VCaP (cell line): Measurements from ENCODE around the gene RAD51B.

ENCODE experiments used
- H3K27ac ChIP-seq: fragments of 450-650 bp; 2 replicates; pipeline ENCODE4 v1.5.1; 2017
- TF ChIP-seq, protein P1 (sequence below): fragments of 450-650 bp; conservative IDR thresholded peaks from 2 replicates; pipeline ENCODE4 v1.5.1; 2017; ENCODE audit warnings: mild to moderate bottlenecking, moderate library complexity

The RAD51B gene

DNA sequence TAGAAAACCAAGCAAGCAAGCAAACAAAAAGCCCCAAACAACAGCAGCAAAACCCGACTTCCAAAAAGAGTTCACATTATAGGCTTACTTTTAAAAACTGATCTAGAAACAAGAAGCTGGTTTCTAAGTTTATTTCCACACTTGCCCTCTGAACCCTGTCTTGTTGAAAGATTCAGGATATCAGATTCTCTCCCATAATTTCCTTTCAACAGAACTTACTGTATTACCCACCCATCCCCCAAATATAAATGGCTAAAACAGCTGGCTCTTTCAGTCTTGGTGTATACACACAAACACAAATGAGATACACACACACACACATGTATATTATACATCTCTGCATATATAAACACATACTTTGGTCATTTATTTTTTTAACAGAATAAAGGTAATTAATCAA lies 512.4 kb downstream of the RAD51B start:
- no peak overlapping the region for H3K27ac ChIP-seq
- TF ChIP-seq, protein P1, sequence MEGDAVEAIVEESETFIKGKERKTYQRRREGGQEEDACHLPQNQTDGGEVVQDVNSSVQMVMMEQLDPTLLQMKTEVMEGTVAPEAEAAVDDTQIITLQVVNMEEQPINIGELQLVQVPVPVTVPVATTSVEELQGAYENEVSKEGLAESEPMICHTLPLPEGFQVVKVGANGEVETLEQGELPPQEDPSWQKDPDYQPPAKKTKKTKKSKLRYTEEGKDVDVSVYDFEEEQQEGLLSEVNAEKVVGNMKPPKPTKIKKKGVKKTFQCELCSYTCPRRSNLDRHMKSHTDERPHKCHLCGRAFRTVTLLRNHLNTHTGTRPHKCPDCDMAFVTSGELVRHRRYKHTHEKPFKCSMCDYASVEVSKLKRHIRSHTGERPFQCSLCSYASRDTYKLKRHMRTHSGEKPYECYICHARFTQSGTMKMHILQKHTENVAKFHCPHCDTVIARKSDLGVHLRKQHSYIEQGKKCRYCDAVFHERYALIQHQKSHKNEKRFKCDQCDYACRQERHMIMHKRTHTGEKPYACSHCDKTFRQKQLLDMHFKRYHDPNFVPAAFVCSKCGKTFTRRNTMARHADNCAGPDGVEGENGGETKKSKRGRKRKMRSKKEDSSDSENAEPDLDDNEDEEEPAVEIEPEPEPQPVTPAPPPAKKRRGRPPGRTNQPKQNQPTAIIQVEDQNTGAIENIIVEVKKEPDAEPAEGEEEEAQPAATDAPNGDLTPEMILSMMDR, result no peak

DNA sequence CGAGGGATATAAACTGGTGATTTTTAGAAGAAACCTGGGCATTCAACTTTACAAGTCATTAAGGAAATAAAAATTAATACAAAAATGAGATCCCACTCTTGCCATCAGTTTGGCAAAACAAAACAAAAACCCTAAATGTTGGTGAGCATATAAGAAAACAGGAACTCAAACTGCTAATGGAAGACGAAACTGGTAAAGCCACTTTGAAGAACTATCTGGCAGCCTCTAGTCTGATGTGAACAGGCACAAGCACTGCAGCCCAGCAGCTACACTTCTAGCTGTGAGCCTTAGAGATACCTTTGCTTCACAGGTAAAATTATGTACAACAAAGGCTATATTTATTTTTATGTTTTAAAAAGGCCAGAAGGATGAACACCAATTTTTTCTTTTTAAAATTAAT lies 513.7 kb downstream of the RAD51B start:
- H3K27ac ChIP-seq, result no peak overlapping the region
- TF ChIP-seq, protein P1, result no peak

DNA sequence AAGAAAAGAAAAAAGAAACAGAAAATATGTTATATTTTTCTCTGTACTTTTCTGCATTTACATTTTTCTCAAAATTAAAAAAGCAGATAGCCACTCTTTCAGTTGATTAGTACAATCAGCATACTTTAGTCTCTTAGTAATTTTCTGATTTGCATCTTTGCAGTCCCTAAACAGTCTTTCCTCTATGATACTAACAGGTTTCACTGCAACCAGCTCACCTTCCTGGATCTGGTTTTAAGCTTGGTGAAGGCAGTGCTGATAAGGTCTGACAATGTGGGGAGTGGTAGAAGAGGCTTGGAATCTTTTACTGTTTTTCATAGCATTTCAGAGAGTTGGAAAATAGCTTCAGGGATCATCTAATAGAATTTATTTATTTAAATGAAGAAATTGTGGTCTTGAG lies 515.7 kb downstream of the RAD51B start:
- H3K27ac ChIP-seq, result no peak overlapping the region
- TF ChIP-seq, protein P1, result no peak

DNA sequence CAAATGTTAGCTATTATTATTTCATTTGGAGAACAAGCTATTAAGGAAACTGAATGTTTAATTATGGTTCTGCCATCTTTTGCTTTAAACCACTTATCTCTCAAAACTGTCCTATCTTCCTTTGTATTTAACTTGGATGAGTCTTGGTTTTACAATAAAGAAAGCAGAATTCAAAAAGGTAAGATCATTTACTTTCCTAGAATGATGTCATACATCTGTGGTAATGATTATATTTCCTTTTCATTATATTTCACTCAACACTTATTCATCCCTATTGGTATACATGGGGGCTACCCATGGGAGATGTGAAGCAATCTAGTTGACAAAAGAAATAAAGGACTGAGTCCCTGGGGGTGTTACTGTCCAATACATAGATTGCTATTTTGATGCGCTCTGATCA lies 516.6 kb downstream of the RAD51B start:
- TF ChIP-seq, protein P1, result no peak
- H3K27ac ChIP-seq, result no peak overlapping the region

DNA sequence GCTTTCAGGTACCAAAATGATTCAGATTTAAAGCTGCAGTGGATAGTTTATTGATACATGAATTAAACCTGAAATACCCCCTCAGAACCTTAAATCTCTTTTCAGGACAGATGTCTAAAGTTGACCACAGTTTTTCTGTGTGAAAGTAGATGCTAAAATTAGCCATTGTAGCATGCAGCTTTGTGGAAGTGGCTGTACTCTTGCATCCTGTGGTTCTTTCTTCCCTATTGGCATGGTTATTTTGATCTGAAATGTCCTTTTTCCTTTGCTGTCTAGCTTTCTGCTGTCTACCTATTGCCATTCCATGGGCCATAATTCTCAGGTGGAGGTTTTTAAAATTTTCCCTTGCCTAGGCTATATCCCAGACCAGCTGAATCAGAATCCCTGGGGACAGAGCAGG lies 517.7 kb downstream of the RAD51B start:
- TF ChIP-seq, protein P1, result no peak
- H3K27ac ChIP-seq, result no peak overlapping the region

DNA sequence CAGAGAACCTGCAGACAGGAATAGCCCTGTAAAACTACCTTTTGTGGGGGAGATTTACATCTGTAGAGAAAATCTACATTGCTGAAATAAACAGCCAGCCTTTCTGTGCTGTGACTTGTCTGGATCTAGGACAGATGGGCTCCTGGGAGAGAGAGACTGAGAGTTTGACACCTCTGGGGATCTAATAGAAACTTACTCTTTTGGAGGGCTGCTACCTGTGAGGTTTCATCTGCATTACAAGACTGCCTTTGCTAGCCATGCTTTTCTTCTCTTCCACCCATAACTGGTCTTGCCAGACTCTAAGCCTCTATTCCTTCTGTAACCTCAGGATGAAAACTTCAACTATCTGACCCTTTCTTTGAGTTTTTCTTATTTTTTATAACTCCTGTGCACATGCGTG lies 520.7 kb downstream of the RAD51B start:
- no peak overlapping the region for H3K27ac ChIP-seq

DNA sequence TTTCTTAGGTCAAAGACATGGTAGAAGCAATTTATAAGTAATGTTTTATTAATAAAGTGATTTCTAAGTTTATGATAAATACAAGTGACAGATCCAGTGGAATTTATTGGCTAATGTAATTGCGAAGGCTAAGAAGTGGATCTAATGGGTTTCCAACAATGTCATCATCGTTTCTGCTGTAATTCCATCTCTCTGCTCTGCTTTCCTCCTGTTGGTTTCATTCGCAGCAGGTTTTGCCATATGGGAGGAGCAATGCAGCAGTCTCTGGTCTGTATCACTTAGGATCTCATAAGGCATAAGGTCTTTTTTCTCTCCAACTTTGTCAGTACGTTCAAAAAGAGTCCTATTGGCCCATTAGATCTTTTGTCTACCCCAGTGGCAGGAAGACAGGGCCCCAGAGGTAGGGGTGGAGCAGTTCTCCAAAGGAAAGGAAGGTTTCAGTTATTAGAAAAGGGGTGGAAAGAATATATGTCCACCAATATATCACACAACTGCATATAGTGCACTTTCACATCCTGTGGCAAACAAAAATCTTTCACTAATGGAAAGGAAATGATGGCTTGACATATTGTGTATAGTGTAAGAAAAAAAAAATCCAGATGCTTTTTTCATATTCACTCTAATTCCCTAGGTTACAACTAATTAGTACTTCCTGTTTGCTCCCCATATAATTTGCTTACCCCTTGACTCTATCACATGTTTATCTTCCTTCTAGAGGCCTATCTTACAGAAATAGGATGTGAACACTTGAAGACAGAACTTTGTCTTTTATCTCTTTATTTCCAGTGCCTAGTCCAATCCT lies 522.0 kb downstream of the RAD51B start:
- TF ChIP-seq, protein P1, result no peak
- H3K27ac ChIP-seq, result no peak overlapping the region

More for the DNA sequence above, 520.7 kb downstream of the RAD51B start:
- TF ChIP-seq, protein P1, result no peak
